OCI-LY7 (cell line): ENCODE results near the gene PDE12.

Experiments used
- CTCF ChIP-seq: fragments of 200-600 bp; sonication (generic); conservative IDR thresholded peaks from 2 replicates; pipeline ENCODE4 v1.5.1; 2014; ENCODE audit warnings: mild to moderate bottlenecking, antibody characterized with exemption, low read length, moderate library complexity, mixed read lengths
- EZH2phosphoT487 ChIP-seq: fragments of 200-600 bp; sonication (generic); IDR thresholded peaks from 2 replicates; pipeline ENCODE4 v1.6.1; 2018; ENCODE audit warnings: low read depth, borderline replicate concordance, mild to moderate bottlenecking, mixed run types, antibody characterized with exemption, low read length, moderate library complexity, mixed read lengths

- TF ChIP-seq CTCF (no peak), EZH2phosphoT487 (no peak)
Observed at GRCh38 chr3:57577801-57578200, 21.7 kb downstream of the PDE12 start.
